PC-3 (cell line): ENCODE results near the gene PFKL. TPM values are rescaled to one million over a fixed set of nuclear protein-coding genes. Genes with fewer than 3 reads are reported as not detected.
"Not testable (repeated sequence)": the region's sequence is repeated elsewhere in the genome, so short reads cannot be mapped to it uniquely, and the experiment has no call there.

Experiments
- ATAC-seq: fragments of 200-7000 bp; cut with Tn5 transposase; 2 replicates; pipeline ENCODE4 v1.9.1; 2020; ENCODE audit warnings: mild to moderate bottlenecking, moderate library complexity
- BruUV-seq: library from RNA; stranded (reverse); fragments of 400-500 nt; replicated peaks from 2 replicates; lab custom pipeline; 2021; lab: Mats Ljungman, UMichigan
- CTCF ChIA-PET: fragments of 300-600 bp; sonication (Branson Sonifier 250); formaldehyde crosslinking; loops from one replicate; lab custom pipeline; 2022; ENCODE audit warnings: antibody characterized with exemption; lab: Charles Lee
- POLR2A ChIA-PET: fragments of 300-600 bp; sonication (Branson Sonifier 250); formaldehyde crosslinking; loops from one replicate; lab custom pipeline; 2022; ENCODE audit warnings: antibody characterized with exemption; ENCODE audit not compliant: unreplicated experiment; lab: Charles Lee
- DNase-seq: peaks from one replicate; pipeline ENCODE4 v3.0.0-alpha.2; 2015
- H2AFZ ChIP-seq: fragments of 300-600 bp; sonication (generic); 2 replicates; pipeline ENCODE4 v1.6.0; 2016; ENCODE audit warnings: antibody characterized with exemption, low read length
- H3F3A ChIP-seq: fragments of 300-600 bp; sonication (generic); one replicate; pipeline ENCODE4 v1.6.0; 2017; ENCODE audit warnings: antibody characterized with exemption, low read length, control low read depth, mild to moderate bottlenecking; ENCODE audit not compliant: unreplicated experiment
- H3K27ac ChIP-seq: fragments of 300-600 bp; sonication (generic); 2 replicates; pipeline ENCODE4 v1.5.1; 2016; ENCODE audit warnings: mild to moderate bottlenecking, low read length
- H3K27me3 ChIP-seq: fragments of 300-600 bp; sonication (generic); 2 replicates; pipeline ENCODE4 v1.6.1; 2016; ENCODE audit warnings: low read length, mixed read lengths
- H3K36me3 ChIP-seq: fragments of 300-600 bp; sonication (generic); 2 replicates; pipeline ENCODE4 v1.6.1; 2016; ENCODE audit warnings: low read depth, mixed run types, low read length, mixed read lengths
- H3K4me1 ChIP-seq: fragments of 300-600 bp; sonication (generic); 2 replicates; pipeline ENCODE4 v1.5.1; 2016; ENCODE audit warnings: low read length; ENCODE audit not compliant: insufficient read depth
- H3K4me2 ChIP-seq: fragments of 300-600 bp; sonication (generic); 2 replicates; pipeline ENCODE4 v1.6.0; 2016; ENCODE audit warnings: low read length
- H3K4me3 ChIP-seq: fragments of 300-600 bp; sonication (generic); 2 replicates; pipeline ENCODE4 v1.5.1; 2016; ENCODE audit warnings: mild to moderate bottlenecking, low read length, mixed read lengths
- H3K79me2 ChIP-seq: fragments of 300-600 bp; sonication (generic); 2 replicates; pipeline ENCODE4 v1.6.1; 2017; ENCODE audit warnings: low read length, mixed read lengths
- H3K9ac ChIP-seq: fragments of 300-600 bp; sonication (generic); 2 replicates; pipeline ENCODE4 v1.6.0; 2016; ENCODE audit warnings: mild to moderate bottlenecking, low read length
- H3K9me2 ChIP-seq: fragments of 300-600 bp; sonication (generic); replicated peaks from 2 replicates; pipeline ENCODE4 v1.6.1; 2016; ENCODE audit warnings: mixed run types, low read length, mixed read lengths
- H3K9me3 ChIP-seq: fragments of 300-600 bp; sonication (generic); 2 replicates; pipeline ENCODE4 v1.6.1; 2016; ENCODE audit warnings: low read length, mixed read lengths
- H4K20me1 ChIP-seq: fragments of 300-600 bp; sonication (generic); 2 replicates; pipeline ENCODE4 v1.6.1; 2016; ENCODE audit warnings: low read length, mixed read lengths
- EZH2 ChIP-seq: fragments of 300-600 bp; sonication (generic); IDR thresholded peaks from one replicate; pipeline ENCODE4 v1.6.1; 2017; ENCODE audit warnings: antibody characterized with exemption, mild to moderate bottlenecking, low read length; ENCODE audit not compliant: unreplicated experiment
- EZH2phosphoT487 ChIP-seq: fragments of 300-600 bp; sonication (generic); IDR thresholded peaks from 2 replicates; pipeline ENCODE4 v1.6.1; 2018; ENCODE audit warnings: mild to moderate bottlenecking, antibody characterized with exemption, low read length, borderline replicate concordance
- intact Hi-C: fragments of 100-400 bp; cut with micrococcal nuclease; formaldehyde crosslinking; loops from 2 replicates; pipeline ENCODE4 v1.9.0; 2023
- total RNA-seq: library from RNA; depleted of rRNA; stranded (reverse); fragments of >200 nt; gene quantifications from 2 replicates; pipeline ENCODE4 v1.2.3, GENCODE V29; 2014
- TF ChIP-seq, protein P1 (sequence below): fragments of 300-600 bp; sonication (generic); conservative IDR thresholded peaks from 2 replicates; pipeline ENCODE4 v1.5.1; 2017; ENCODE audit warnings: antibody characterized with exemption, low read depth, mild to moderate bottlenecking, low read length

The PFKL gene
- total RNA-seq, 1 experiment from 2014 or later: 223 TPM

DNA sequence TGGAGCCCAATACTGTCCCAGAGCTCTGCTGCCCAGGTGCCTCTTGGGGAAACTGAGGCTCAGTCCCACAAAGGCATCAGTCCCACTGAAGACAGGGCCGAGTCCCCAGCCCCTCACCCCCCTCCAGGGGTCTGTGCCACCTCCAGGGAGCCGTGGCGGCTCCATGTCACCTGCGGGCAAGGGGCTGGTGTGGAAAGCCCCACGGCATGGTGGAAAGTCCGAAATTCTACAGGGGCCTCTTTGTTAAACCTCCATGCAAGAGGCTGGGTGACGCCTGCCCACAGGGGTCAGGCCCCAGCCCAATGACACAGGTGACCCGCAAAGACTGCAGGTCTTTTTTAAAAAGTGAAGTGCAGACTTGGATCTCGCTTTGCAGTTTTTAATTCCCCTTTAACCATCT, 17.5 kb upstream of the PFKL start:
- Histone ChIP-seq H4K20me1 (no peaks in the 10 kb centered on the region), H2AFZ (no peak overlapping the region), H3F3A (no peaks in the 10 kb centered on the region), H3K4me1 (no peaks in the 10 kb centered on the region), H3K4me2 (no peak overlapping the region), H3K27me3 (no peaks in the 10 kb centered on the region), H3K79me2 (no peaks in the 10 kb centered on the region), H3K4me3 (no peak overlapping the region), H3K9me3 (no peaks in the 10 kb centered on the region), H3K27ac (no peak overlapping the region), H3K9me2 (no peaks in the 10 kb centered on the region), H3K9ac (no peak overlapping the region), H3K36me3 (no peaks in the 10 kb centered on the region)
- DNase-seq: no peak
- ChIA-PET POLR2A (no interaction called here), CTCF (no interaction called here)
- TF ChIP-seq, protein P1, sequence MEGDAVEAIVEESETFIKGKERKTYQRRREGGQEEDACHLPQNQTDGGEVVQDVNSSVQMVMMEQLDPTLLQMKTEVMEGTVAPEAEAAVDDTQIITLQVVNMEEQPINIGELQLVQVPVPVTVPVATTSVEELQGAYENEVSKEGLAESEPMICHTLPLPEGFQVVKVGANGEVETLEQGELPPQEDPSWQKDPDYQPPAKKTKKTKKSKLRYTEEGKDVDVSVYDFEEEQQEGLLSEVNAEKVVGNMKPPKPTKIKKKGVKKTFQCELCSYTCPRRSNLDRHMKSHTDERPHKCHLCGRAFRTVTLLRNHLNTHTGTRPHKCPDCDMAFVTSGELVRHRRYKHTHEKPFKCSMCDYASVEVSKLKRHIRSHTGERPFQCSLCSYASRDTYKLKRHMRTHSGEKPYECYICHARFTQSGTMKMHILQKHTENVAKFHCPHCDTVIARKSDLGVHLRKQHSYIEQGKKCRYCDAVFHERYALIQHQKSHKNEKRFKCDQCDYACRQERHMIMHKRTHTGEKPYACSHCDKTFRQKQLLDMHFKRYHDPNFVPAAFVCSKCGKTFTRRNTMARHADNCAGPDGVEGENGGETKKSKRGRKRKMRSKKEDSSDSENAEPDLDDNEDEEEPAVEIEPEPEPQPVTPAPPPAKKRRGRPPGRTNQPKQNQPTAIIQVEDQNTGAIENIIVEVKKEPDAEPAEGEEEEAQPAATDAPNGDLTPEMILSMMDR: no peak
- TF ChIP-seq EZH2 (no peak), EZH2phosphoT487 (no peak)
- ATAC-seq: no peak
- BruUV-seq: no TSS peak
- intact Hi-C loops: no loop called here

DNA sequence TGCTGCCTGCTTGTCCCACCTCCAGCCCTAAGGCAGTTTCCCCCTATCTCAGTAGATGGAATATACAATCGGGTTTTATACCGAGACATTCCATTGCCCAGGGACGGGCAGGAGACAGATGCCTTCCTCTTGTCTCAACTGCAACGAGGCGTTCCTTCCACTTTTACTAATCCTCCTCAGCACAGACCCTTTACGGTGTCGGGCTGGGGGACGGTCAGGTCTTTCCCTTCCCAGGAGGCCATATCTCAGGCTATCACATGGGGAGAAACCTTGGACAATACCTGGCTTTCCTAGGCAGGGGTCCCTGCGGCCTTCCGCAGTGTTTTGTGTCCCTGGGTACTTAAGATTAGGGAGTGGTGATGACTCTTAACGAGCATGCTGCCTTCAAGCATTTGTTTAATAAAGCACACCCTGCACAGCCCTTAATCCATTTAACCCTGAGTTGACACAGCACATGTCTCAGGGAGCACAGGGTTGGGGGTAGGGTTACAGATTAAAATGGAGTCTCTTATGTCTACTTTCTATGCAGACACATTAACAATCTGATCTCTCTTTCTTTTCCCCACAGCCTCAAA, 16.6 kb upstream of the PFKL start:
- intact Hi-C loops, H4K20me1 ChIP-seq, H3K36me3 ChIP-seq, DNase-seq, H3K4me1 ChIP-seq, H3K79me2 ChIP-seq, H3K27ac ChIP-seq, POLR2A ChIA-PET, H2AFZ ChIP-seq, H3K4me3 ChIP-seq, ATAC-seq, BruUV-seq, H3K9me2 ChIP-seq, CTCF ChIA-PET, H3F3A ChIP-seq, H3K9ac ChIP-seq, H3K27me3 ChIP-seq, H3K9me3 ChIP-seq, H3K4me2 ChIP-seq: not testable (repeated sequence)

DNA sequence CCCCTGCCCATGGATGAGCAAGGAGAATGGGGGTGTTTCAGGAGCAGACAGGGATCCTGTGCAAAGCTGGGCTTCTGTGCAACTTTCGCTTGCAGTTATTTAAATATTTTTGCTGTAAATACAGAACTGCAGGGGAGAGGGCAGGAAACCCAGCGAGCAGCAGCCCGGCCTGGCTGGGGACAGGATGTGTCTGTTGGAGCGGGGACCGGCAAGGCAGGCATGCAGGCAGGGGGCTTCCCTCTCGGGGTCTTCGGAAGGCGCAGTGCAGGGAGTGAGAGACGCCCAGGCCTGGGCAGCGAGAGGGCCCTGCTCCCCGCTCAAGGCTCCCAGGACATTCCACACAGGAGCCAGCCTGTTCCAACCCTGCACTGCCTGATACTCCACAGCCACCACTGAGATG, 15.9 kb upstream of the PFKL start:
- Histone ChIP-seq H3K27ac (no peak overlapping the region), H3K27me3 (no peaks in the 10 kb centered on the region), H3K4me1 (no peaks in the 10 kb centered on the region), H3K4me3 (no peak overlapping the region), H4K20me1 (no peaks in the 10 kb centered on the region), H3K9ac (no peak overlapping the region), H3K9me2 (no peaks in the 10 kb centered on the region), H2AFZ (no peak overlapping the region), H3F3A (no peaks in the 10 kb centered on the region), H3K36me3 (no peaks in the 10 kb centered on the region), H3K9me3 (no peaks in the 10 kb centered on the region), H3K4me2 (no peak overlapping the region), H3K79me2 (no peaks in the 10 kb centered on the region)
- BruUV-seq: no TSS peak
- CTCF ChIA-PET: no interaction called here
- ATAC-seq (no peak), DNase-seq (no peak)
- TF ChIP-seq EZH2: no peak
- TF ChIP-seq, protein P1: no peak
- TF ChIP-seq EZH2phosphoT487: no peak
- intact Hi-C loops: no loop called here
- POLR2A ChIA-PET: no interaction called here
